Measurements from ENCODE around the gene LRRC55.
A peak's percentile ranks its signal among the peaks of the same experiment; 100 is the strongest.

- TF ChIP-seq EP300 (IDR thresholded peaks at IDR 0.05): peak in 1 of 2 donors; percentile 22
- no peak for TF ChIP-seq CTCF (IDR thresholded peaks at IDR 0.05)
- TF ChIP-seq POLR2A (IDR thresholded peaks at IDR 0.05): no peak
These were observed 29.0 kb downstream of the LRRC55 start for GRCh38 chr11:57210781-57211180.
